ENCODE measurements around the gene CTH.

DNA sequence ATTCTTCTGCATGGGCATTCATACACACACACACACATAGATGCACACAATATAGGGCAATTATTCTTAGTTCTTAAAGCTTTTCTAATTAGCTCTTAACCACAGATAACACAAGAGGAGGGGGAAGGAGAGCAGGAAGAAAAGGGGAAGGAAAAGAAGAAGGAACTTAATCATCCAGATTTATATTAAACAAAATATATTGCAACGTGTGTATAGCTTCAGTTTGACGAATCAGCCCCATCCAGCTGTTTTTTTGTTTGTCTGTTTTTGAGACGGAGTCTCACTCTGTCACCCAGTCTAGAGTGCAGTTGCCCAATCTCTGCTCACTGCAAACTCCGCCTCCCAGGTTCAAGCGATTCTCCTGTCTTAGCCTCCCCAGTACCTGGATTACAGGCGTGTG is 34.9 kb upstream of the CTH start:
- TF ChIP-seq, protein P1, sequence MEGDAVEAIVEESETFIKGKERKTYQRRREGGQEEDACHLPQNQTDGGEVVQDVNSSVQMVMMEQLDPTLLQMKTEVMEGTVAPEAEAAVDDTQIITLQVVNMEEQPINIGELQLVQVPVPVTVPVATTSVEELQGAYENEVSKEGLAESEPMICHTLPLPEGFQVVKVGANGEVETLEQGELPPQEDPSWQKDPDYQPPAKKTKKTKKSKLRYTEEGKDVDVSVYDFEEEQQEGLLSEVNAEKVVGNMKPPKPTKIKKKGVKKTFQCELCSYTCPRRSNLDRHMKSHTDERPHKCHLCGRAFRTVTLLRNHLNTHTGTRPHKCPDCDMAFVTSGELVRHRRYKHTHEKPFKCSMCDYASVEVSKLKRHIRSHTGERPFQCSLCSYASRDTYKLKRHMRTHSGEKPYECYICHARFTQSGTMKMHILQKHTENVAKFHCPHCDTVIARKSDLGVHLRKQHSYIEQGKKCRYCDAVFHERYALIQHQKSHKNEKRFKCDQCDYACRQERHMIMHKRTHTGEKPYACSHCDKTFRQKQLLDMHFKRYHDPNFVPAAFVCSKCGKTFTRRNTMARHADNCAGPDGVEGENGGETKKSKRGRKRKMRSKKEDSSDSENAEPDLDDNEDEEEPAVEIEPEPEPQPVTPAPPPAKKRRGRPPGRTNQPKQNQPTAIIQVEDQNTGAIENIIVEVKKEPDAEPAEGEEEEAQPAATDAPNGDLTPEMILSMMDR (conservative IDR thresholded peaks at IDR 0.05; ENCODE audit: low read depth, low read length), result no peak
- TF ChIP-seq RAD21 (IDR thresholded peaks at IDR 0.05; ENCODE audit: low read length), result no peak
- TF ChIP-seq RFX5 (IDR thresholded peaks at IDR 0.05; ENCODE audit: low read depth, low read length), result no peak
- TF ChIP-seq CEBPB (IDR thresholded peaks at IDR 0.05; ENCODE audit: low read depth, low read length), result no peak
- TF ChIP-seq BHLHE40 (IDR thresholded peaks at IDR 0.05; ENCODE audit: low read depth, low read length), result no peak
- TF ChIP-seq POLR2A (IDR thresholded peaks at IDR 0.05; ENCODE audit: low read depth, low read length), result no peak
- no peak for TF ChIP-seq CHD1 (IDR thresholded peaks at IDR 0.05; ENCODE audit: low read depth, low read length)
- no peak for TF ChIP-seq FOS (IDR thresholded peaks at IDR 0.05; ENCODE audit: low read depth, low read length)
